Measurements from ENCODE around the gene RPS6KA1.

RPS6KA1 gene

DNA sequence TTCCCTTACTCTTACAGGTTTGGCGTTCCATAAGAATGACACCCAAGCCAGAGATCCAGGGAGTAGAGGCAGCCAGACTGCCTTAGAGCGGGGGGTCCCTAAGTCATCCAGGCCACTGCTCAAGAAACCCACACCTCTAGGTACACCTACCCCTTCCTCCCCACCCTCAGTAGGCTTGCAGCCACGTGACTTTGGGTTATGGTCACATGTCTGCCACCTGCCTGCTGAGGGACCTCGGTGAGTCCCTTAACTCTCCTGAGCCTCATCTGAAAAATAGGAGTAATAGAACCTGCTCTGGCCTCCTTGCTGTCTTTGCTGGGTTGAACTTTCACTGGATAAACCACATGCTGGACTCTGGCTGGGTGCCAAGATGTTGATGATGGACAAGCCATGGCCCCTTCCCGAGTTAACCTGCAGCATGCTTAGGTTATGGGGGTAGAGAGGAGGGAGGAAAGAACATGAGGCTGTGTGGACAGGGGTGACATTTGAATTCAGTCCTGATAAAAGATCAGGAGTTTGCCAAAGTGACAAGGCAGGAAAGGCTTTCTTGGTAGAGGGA is 4.5 kb downstream of the RPS6KA1 start:
- DNase-seq, result no peak

DNA sequence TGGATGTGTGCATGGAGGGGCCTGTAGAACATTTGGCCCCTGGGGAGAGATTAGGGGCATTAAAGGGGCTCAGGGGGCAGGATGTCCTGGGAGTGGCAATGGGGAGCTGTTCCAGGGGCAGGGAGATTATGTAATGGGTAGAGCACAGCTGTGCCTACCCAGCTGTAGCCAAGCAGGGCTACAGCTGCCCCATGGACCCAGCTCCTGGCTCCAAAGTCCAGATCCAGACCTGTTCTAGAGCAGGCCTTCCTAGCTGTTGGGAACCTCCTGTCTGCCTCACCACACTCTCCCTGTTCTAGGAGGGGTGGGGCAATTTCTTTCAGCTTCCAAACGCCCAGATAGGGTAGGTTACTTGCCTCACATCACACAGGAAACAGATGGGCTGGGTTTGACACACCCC is 5.6 kb downstream of the RPS6KA1 start:
- DNase-seq, result no peak

DNA sequence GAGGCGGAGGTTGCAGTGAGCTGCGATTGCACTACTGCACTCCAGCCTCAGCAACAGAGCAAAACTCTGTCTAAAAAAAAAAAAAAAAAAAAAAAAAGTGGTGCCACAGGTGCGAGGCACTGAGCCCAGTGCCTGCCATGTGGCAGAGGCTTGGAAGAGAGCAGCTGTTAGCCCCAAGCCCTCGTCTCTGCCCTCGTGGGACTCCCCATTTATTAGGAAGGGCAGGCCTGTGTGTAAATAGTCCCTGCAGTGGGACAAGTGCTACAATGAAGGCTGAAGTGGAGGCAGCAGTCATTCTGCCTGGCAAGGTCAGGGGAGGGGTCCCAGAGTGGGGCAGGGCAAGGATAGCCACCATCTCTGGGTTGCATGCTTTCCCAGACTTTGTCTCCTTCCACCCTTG is 6.5 kb downstream of the RPS6KA1 start:
- DNase-seq, result no peak

DNA sequence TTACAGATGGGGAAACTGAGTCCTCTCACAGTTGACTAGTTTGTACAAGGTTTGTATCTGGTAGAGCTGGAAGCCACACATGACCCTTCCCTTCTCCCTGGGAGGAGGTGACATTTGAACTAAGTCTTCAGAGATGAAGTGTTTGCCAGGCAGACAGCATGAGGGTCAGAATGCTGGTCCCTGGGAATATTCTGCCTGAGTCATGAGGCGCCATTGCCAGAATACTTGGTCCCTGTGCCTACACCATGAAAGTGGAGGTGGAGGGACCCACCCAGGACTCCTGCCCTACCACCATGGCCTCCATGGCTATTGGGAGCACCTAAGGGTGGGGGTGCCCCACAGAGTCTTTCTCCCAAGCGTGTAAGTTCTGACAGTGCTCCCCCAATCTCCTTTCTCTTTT is 7.0 kb downstream of the RPS6KA1 start:
- DNase-seq, result no peak

DNA sequence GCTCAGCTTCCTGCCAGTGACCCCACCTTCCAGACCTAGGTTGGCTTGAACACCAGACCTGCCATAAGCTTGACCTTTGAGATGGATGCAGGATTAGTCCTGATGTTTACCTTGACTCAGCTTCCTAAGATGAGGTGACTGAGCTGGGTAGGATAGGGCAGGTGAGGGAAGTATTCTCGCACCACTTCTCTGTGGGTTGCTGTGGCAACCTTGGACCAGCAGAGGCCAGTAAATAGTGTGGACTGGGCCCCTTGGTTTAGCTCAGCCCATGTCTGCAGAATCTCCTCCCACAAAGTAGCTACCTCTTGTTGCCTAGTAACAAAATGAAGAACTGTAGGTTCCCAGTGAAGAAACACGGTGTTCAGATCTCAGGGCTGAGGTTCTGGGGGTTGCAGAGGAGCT is 8.4 kb downstream of the RPS6KA1 start:
- no peak for DNase-seq

DNA sequence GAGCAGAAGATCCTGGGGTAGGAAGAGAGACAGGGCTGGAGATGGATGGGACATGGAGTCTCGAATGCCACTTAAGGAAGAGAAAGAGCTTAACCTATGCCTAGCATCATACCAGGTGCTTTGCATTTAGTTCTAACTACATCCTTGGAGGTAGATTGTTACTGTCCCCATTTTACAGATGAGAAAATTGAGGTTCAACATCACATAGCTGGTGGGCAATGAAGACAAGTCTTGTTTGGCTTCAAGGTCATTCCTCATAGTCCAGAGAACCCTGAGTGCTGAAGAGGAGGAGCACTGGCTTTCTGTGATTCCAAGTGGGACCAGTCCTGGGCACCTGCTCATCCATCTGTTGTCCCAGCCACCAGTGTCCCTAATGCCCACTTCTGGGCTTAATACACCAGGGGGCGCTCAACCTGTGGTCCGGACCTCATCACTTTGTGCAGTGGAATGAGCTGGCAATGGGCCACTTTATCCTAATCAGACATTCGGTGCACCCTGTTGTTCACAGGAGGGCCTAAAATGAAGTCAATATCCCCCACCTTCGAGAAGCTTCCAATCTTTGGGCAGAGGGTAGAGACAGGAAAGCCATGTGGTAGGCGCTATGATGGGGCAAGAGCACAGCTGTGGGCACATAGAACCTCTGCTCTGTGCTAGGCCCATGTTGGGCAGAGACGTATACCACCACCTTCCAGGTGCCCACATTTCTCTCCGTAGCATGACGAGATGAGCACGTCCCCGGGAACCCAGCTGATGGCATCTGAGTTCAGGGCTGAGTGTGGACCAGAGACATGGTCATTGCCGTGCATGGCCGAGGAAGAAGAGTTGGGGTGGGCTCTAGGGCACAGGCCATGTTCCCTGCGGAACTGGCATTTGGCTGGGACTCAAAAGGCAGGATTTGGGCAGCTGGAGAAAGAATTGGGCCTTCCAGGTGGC is 9.2 kb downstream of the RPS6KA1 start:
- DNase-seq, result no peak

DNA sequence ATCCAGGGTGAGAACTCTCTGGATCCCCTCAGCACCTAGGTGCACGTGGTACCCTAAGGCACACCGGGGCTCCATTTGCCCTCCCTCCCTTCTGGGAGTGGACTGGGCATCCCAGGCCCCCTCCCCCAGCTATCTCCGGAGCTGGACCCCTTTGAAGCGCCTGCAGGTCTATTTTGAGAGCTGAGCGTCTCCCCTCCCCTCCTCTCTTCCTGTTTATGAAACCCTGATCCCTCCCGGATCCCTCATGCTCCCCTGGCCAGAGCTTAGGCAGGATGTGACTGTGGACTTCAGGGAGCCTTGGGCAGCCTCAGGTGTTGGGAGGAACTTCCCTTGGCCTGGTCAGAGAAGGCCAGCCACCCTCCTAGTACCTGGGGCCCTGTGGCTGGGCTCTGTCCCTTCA is 10.2 kb downstream of the RPS6KA1 start:
- DNase-seq, result no peak

DNA sequence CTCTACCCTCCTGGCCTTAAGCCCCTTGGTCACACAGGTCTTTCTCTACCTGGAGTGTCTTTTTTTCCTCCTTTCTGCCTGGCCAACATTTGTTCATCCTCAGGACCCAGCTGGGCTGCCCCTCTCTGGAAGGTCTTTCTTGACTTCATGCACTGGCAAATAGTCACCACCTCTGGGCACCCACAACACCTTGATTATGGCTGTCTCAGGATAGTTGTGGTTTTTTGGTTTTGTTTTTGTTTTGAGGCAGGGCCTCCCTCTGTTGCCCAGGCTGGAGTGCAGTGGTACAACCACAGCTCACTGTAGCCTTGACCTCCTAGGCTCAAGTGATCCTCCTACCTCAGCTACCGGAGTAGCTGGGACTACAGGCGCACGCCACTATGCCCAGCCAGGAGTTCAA is 10.8 kb downstream of the RPS6KA1 start:
- no peak for DNase-seq

DNA sequence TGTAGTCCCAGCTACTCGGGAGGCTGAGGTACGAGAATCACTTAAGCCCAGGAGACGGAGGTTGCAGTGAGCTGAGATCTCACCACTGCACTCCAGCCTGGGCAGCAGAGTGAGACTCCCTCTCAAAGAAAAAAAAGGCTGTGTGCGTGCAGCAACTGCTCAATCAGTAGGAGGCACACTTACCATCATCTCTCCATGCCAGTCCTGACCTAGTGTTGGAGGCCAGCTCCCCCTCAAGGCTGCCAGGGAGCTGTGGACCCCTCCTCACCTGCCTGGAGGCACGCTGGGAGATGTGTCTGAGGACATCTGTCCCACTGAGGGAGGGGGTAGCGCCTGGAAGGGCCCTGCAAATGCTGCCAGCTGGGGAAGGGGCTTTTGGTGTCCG is 11.9 kb downstream of the RPS6KA1 start:
- DNase-seq, result no peak

DNA sequence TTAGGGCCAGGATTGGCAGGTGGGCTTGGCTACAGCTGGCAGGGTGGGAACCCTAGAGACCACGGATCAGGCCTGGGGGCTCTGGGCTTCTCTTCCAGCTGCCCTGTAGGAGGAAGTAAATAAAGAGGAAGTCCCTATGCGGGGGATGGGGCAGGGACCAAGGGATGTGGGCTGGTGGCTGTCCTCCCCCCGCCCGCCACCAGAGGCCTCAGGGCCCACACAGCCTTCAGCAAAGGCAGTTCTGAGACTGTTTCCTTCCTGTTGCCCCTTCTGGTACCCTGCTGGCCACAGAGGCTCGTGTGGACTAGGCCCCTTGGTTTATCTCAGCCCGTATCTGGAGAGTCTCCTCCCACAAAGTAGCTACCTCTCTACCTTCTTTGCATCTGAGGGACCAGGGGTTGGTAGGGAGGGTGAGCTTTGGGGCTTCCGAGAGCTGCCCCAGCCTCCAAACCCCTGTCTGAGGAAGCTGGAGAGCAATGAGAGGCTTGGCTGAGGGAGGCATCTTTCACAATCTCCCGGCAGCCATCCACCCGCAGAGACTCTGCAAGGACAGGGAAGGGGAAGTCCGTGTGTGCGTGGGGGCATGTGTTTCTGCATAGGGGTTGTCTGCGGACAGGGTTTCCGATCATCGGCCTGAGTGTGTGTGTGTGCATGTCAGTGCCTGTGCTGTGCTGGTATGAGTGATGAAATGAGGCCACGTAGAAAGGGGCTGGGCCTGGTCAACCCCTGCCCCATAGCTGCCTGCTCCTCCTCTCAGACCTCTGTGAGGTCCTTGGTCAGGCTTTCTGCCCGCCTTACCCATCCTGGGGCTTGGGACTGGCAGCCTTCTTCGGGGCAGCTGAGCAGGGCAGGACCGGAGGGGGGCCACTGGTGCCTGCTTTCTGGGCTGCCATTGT is 12.5 kb downstream of the RPS6KA1 start:
- no peak for DNase-seq

DNA sequence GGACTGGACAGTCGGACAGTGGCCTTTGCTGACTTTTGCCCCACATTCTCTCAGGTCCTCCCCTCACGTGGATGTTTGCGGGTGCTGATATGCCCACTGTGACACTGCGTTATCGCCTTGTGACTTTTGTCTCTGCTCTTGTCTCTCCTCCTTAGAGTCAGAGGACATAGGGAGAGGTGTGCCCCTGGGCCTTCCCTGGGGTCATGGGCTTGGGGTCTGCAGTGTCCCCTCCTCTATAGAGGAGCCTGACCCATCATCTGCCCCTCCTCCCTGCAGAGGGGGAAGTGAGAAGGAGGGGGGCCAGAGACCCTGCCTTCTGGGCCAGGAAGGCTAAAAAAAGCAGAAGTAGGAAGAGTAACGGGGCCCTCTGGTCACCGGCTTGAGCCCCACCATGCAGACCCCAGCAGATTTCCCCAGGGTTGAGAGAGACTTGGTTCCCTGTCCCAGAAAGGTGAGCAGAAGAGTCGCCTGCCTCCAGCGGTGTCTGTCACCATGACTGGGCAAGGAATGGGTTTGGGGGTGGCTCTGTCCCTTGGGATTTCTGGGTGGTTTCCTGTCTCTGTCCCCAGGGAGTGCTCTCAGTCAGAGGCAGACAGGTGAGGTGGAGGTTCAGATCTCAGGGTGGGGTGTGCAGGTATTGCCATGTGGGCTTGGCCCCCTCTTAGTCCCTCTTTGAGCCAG is 13.3 kb downstream of the RPS6KA1 start:
- DNase-seq, result no peak

DNA sequence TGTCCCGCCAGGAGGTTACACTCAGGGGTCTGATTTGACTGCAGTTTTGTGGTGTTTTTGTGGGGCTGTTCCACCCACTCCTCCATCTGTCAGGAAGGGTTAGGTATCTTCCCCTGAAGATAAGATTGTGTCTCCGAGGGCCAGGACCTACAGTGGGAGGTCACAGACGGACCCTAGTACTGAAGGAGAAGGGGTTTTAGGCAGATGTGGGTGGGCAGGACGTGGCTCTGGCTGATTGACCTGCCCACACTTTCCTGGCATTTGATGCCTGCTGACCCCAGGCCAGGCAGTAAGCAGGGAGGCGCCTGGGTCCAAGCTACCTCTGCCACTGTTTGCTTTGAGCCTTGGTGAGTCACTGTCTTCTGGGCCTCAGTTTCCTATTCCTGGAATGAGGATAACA is 13.9 kb downstream of the RPS6KA1 start:
- DNase-seq, result no peak

DNA sequence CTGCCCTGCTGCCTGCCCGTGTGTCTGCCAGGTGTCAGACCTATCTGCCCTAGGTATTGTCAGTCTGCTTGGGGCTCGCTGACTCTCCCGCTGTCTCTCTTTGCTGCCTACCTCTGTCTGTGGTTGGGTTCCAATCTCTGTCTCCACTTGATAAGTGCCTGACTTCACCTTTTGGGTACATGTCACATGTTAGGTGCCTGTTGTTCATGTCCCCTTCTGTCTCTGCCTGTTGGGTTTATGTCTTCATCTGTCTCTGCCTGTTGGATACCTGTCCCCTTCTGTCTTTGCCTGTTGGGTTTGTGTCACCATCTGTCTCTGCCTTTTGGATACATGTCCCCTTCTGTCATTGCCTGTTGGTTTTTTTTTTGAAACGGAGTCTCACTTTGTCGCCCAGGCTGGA is 14.6 kb downstream of the RPS6KA1 start:
- DNase-seq, result no peak

DNA sequence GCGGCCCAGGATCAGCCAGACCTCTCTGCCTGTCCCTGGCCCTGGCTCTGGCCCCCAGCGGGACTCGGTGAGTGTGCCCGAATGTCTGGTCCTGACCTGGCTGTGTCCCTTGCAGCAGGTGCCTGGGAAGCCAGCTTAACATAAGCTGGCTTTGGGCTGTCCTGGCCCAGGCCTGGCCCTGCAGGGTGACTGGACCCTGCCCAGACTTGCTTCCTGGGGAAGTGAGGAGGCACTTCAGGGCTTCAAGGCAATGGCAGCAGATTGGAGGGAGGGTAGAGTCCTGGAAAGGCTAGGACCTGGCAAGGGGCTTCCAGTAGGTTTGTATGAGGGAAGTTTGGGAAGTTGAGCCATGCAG is 16.4 kb downstream of the RPS6KA1 start:
- no peak for DNase-seq

DNA sequence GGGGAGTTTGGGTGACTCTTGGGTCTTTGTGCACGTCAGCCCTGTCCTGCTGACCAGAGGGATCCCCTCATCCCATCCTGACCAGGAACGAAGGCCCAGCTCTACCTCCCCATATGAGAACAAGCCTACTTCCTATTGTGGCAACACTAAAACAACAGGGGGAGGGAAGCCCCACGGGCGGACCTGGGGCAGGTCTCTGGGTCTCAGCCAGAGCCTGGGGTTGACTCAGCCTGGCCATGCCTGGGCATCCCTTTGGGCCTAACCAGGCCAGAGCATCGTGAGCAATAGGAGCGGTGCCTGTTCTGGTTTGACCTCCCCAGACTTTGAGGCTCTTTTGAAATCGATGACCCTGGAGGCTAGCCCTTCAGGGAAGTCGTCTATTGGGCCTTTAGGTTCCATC is 16.8 kb downstream of the RPS6KA1 start:
- DNase-seq, result no peak

DNA sequence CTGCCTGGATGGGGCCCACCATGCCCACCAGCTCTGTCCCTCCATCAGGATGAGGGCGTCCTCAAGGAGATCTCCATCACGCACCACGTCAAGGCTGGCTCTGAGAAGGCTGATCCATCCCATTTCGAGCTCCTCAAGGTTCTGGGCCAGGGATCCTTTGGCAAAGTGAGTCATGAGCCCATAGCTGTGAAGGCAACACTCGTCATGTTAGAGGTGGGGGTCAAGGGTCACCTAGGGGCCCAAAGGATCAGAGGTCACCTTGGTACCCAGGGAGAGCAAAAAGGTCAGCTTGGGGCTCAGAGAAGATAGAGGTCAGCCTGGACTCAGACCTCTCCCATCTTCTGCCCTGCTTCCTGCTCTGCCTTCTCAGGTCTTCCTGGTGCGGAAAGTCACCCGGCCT is 17.3 kb downstream of the RPS6KA1 start:
- DNase-seq, result no peak

DNA sequence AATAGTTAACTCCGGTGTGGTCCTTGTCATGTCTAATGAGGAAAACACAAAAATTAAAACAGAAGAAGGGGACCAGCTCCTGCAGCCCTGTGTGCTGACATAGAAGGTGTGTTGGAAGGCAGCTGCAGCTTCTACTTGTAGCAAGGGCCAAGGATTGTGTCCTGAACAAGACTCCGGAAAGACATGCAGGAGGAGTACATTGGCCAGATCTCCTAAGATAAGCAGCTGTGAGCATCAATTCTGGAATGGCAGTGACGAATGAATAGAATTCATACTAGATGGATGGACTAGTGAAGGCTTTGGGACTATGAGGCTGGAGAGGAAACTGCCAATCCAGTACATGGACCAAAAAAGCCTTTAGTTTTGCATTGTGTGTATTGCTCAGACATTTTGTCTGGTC is 19.3 kb downstream of the RPS6KA1 start:
- DNase-seq, result no peak

DNA sequence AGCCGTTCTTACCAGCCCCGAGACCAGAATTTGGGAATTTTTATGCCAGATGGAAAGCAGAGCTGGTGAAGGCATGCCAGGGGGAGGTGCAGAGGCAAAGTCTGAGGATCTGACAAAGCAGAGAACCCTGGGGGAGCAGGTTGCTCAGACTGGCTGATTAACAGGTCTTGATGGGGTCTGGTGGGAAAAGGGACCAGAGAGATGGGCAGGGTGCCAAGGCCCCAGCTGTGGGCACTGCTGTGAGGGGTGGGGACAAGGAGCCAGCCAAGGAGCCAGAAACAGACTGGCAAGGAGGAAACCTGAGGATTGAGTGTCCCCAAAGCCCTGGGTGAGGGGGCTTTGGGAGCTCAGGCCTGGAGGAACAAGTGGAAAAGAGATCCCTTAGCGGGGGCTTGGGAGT is 21.4 kb downstream of the RPS6KA1 start:
- no peak for DNase-seq

DNA sequence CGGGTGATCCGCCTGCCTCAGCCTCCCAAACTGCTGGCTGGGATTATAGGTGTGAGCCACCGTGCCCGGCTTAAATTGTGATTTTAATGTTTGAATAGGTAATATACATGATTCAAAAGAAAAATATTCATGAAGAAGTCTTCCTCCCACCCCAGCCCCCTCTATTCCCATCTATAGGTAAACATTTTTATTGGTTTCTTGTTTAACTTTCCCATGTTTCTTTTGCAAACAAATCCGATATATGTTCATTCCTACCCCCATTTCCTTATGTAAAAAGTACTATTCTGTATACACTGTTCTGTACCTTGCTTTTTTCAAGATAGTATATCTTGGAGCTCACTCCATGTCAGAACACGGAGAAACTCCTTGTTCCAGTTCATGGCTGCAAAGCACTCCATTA is 23.2 kb downstream of the RPS6KA1 start:
- DNase-seq, result no peak

DNA sequence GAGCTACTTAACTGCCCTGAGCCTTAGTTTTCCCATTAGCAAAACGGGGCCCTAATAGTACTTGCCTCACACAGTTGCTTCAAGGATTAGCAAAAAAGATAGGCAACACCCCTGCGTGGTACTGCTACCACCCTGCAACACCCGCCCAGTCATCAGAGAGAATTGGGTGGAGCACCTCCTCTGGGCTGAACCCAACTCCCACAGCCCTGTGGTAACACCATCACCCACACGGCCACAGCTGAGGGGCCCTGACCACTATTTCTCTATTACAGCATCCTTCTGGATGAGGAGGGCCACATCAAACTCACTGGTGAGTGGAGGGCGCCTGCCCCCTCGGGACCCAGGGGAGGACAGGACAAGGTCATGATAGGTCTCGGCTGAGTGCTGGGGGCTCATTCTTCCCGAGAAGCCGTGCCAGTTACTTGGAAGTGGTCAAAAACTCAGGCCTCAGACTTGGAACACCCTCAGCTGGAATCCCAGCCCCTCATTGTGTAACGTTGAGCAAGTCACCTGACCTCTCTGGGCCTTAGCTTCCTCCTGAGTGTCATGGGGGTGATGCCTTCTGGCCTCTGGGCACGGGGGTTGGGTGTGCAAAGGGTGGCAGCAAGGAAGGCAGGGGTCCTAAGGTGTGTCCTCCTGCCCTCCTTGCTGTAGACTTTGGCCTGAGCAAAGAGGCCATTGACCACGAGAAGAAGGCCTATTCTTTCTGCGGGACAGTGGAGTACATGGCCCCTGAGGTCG is 24.6 kb downstream of the RPS6KA1 start:
- no peak for DNase-seq

DNA sequence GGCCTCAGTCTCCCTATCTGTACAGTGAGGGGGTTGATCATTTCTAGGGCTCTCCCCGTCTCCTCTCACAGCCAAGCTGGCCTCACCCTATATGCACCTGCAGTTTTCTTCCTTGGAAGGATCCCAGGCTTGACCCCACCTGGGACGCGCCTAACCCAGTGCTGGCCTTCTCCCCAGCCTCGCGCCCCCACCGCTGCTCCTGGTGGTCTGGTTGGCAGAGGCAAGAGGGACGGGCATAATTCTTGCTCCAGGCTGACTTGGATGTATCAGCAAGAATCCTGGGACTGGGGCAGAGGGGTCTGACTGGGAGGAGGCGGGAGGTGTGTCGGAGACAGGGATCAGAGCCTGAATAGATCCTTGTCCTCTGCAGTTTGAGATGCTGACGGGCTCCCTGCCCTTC is 25.2 kb downstream of the RPS6KA1 start:
- no peak for DNase-seq

DNA sequence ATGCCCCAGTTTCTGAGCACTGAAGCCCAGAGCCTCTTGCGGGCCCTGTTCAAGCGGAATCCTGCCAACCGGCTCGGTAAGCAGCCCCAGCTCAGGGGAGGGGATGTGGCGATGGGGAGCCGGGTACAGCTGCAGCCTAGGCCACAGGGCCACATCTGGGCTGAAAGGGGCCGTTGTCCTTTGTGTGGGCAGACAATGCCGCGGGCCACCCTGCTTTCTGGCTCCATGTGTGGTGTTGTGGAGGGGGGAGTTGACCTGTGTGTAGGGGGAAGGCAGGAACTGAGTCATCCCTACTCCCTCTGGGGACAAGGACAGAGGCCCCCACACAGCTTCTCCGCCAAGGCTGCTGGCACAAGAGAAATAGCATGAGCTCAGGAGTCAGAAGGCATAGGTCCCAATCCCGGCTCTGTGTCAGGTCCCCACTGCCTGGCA is 26.0 kb downstream of the RPS6KA1 start:
- no peak for DNase-seq

DNA sequence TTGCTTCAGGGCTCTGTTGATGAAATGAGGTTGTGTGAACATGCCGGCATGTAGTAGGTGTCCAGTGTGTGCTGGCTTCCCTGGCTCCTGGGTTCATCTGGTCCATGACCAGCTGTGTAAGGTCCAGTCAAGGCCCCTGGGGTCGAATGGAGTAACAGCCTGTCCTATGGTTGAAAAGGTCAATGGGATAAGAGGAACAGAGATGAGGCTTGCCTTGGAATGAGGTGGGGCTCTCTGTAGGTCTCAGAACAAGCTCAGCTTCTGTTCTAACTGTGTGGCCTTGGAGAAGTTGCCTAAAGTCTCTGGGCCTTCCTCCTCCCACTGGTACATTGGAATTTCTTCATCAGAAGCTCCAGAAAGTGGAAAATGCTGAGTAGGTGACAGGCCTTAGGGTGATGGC is 26.6 kb downstream of the RPS6KA1 start:
- no peak for DNase-seq

All from NCI-H510A (cell line).